Measurements from ENCODE around the gene ACKR3. TPM values are rescaled to one million over a fixed set of nuclear protein-coding genes. Genes with fewer than 3 reads are reported as not detected.

The ACKR3 gene
- total and polyA plus RNA-seq, 4 donors: 6.8 to 30.2 (median 14.4) TPM

DNA sequence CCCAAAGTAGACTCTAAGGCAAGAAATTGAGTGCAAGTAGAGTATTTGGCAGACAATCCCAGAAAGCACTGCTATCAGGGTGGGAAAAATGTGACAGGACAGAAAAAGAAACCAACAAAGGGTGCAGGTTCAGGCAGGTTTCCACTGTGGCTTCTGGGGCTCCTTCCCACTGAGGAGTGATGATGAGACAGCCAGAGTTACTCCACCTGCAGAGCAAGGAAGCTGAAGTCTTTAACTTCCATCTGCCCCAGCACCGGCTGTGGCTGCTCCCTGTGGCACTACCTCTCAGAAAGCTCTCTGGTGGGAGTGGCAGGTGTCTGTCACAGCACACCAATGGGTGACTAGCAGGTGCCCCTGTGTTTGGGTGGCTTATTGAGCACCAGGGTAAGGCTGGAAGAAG, 37.6 kb upstream of the ACKR3 start:
- no peak overlapping the region for H3K27ac ChIP-seq (ENCODE audit: low read depth in 1 of 2, low read length in 1 of 2)
- DNase-seq: no peak
- peaks cover 0 to 12% (median 4%) of the 10 kb centered on the region in 5 donors for H3K4me1 ChIP-seq (ENCODE audit: control insufficient read depth in 5 of 5, insufficient read depth in 5 of 5, low read length in 5 of 5)
- WGBS, 2 donors: 86 to 96% methylated on average over 1 of the region's 1 CpG
- H3K4me3 ChIP-seq: no peak overlapping the region
- no peaks in the 10 kb centered on the region for H3K36me3 ChIP-seq (ENCODE audit: control insufficient read depth in 4 of 4, insufficient read depth in 4 of 4, low read length in 4 of 4)
- no peak for ATAC-seq (ENCODE audit: insufficient read depth, low FRiP score)
- peaks cover 0 to 2% (median 0%) of the 10 kb centered on the region in 3 donors for H3K27me3 ChIP-seq (ENCODE audit: control insufficient read depth in 3 of 3, insufficient read depth in 3 of 3, low read length in 2 of 3)
- TF ChIP-seq CTCF (IDR thresholded peaks at IDR 0.05; ENCODE audit: control extremely low read depth, extremely low read depth): no peak
- H3K9me3 ChIP-seq (ENCODE audit: control insufficient read depth in 4 of 4, insufficient read depth in 3 of 4, low read length in 3 of 4): peaks cover 0 to 1% (median 0%) of the 10 kb centered on the region in 4 donors
- no peak overlapping the region for H3K9ac ChIP-seq (ENCODE audit: insufficient read depth in 1 of 2, low read length in 2 of 2)

- Histone ChIP-seq H3K9me3 (ENCODE audit: control insufficient read depth in 4 of 4, insufficient read depth in 3 of 4, low read length in 3 of 4) (peaks cover 0 to 3% (median 0%) of the 10 kb centered on the region in 4 donors), H3K27me3 (ENCODE audit: control insufficient read depth in 3 of 3, insufficient read depth in 3 of 3, low read length in 2 of 3) (peaks cover 0 to 2% (median 0%) of the 10 kb centered on the region in 3 donors), H3K36me3 (ENCODE audit: control insufficient read depth in 4 of 4, insufficient read depth in 4 of 4, low read length in 4 of 4) (no peaks in the 10 kb centered on the region), H3K9ac (ENCODE audit: insufficient read depth in 1 of 2, low read length in 2 of 2) (no peak overlapping the region), H3K27ac (ENCODE audit: low read depth in 1 of 2, low read length in 1 of 2) (no peak overlapping the region), H3K4me1 (ENCODE audit: control insufficient read depth in 5 of 5, insufficient read depth in 5 of 5, low read length in 5 of 5) (peaks cover 0 to 8% (median 0%) of the 10 kb centered on the region in 5 donors), H3K4me3 (no peak overlapping the region)
- no peak for ATAC-seq (ENCODE audit: insufficient read depth, low FRiP score)
- DNase-seq: no peak
- WGBS, 2 donors: 89 to 92% methylated on average over 4 of the region's 4 CpGs
- no peak for TF ChIP-seq CTCF (IDR thresholded peaks at IDR 0.05; ENCODE audit: control extremely low read depth, extremely low read depth)
These were observed 36.3 kb upstream of the ACKR3 start for GRCh38 chr2:236533343-236533742.

DNA sequence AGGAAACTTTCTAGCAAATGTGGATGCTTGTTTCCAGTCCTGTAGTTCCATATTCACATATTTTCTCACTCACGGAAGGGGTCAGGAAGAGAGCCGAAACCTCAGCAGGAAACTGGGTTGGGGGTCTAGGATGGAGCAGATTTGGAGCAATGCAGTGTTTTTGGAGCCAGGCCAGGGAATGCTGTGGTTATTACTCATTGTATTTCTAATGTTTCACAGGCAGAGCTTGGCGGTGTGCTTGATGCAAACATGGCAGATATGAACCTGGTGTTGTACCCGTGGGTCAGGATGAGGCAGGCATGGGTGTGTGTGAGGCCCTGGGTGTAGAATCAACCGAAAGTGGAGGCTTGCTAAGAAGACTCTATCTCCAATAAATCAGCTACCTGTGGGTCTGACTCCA, 34.6 kb upstream of the ACKR3 start:
- Histone ChIP-seq H3K9me3 (ENCODE audit: control insufficient read depth in 4 of 4, insufficient read depth in 3 of 4, low read length in 3 of 4) (peaks cover 0 to 3% (median 0%) of the 10 kb centered on the region in 4 donors), H3K27me3 (ENCODE audit: control insufficient read depth in 3 of 3, insufficient read depth in 3 of 3, low read length in 2 of 3) (peaks cover 0 to 2% (median 0%) of the 10 kb centered on the region in 3 donors), H3K36me3 (ENCODE audit: control insufficient read depth in 4 of 4, insufficient read depth in 4 of 4, low read length in 4 of 4) (no peaks in the 10 kb centered on the region), H3K9ac (ENCODE audit: insufficient read depth in 1 of 2, low read length in 2 of 2) (no peak overlapping the region), H3K4me1 (ENCODE audit: control insufficient read depth in 5 of 5, insufficient read depth in 5 of 5, low read length in 5 of 5) (peaks cover 0 to 8% (median 0%) of the 10 kb centered on the region in 5 donors), H3K4me3 (no peak overlapping the region), H3K27ac (ENCODE audit: low read depth in 1 of 2, low read length in 1 of 2) (no peak overlapping the region)
- 54 to 65% methylated on average over 5 of the region's 5 CpGs for WGBS, 2 donors
- TF ChIP-seq CTCF (IDR thresholded peaks at IDR 0.05; ENCODE audit: control extremely low read depth, extremely low read depth): no peak
- peak; percentile 30 to 64 (median 46) for DNase-seq
- ATAC-seq (ENCODE audit: insufficient read depth, low FRiP score): no peak

Data from lung (tissue), 12 donors.